Measurements from ENCODE around the gene PROSER3. TPM values are rescaled to one million over a fixed set of nuclear protein-coding genes. Genes with fewer than 3 reads are reported as not detected.

Gene PROSER3
- polyA plus RNA-seq, 1 donor from 2014 or later: 1.2 TPM

DNA sequence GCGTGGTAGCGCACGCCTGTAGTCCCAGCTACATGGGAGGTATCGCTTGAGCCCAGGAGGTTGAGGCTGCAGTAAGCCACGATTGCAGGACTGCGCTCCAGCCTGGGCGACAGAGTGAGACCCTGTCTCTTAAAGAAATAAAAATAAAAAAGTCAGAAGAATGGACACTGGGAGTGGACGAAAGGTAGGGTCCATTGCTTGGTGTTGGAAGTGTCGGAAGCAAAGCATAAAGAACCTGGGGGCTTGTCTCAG lies 17.0 kb downstream of the PROSER3 start:
- Histone ChIP-seq H3K4me3 (ENCODE audit: low read length) (peak overlapping the region; percentile 86), H3K9me2 (ENCODE audit: insufficient read depth, low read length) (no peaks in the 10 kb centered on the region), H4K20me1 (ENCODE audit: insufficient read depth) (no peaks in the 10 kb centered on the region), H3K9ac (ENCODE audit: low read length) (peak overlapping the region; percentile 53), H3K36me3 (ENCODE audit: insufficient read depth, low read length) (no peaks in the 10 kb centered on the region), H3K79me2 (replicated peaks; ENCODE audit: insufficient read depth, low read length) (peaks cover 25% of the 10 kb centered on the region), H2AFZ (ENCODE audit: low read depth, low read length) (peak overlapping the region; percentile 53), H3K4me2 (ENCODE audit: low read length) (peak overlapping the region; percentile 58), H3K9me3 (ENCODE audit: low read length) (no peaks in the 10 kb centered on the region), H3F3A (ENCODE audit: insufficient read depth, low read length, poor library complexity, severe bottlenecking) (no peaks in the 10 kb centered on the region), H3K27me3 (ENCODE audit: insufficient read depth, low read depth, low read length) (no peaks in the 10 kb centered on the region), H3K27ac (ENCODE audit: low read length) (peak overlapping the region; percentile 57)
- TF ChIP-seq SMC3 (conservative IDR thresholded peaks at IDR 0.05; ENCODE audit: poor library complexity) (no peak), MXI1 (conservative IDR thresholded peaks at IDR 0.05; ENCODE audit: poor library complexity, severe bottlenecking) (no peak), TAF1 (IDR thresholded peaks at IDR 0.05; ENCODE audit: low read depth) (no peak), POLR2AphosphoS5 (IDR thresholded peaks at IDR 0.05) (no peak), RAD21 (conservative IDR thresholded peaks at IDR 0.05) (no peak), EP300 (conservative IDR thresholded peaks at IDR 0.05; ENCODE audit: poor library complexity, severe bottlenecking) (no peak), EZH2 (IDR thresholded peaks at IDR 0.05; ENCODE audit: borderline replicate concordance, insufficient read depth, low read length, poor library complexity, severe bottlenecking) (no peak)
- TF ChIP-seq, protein P1, sequence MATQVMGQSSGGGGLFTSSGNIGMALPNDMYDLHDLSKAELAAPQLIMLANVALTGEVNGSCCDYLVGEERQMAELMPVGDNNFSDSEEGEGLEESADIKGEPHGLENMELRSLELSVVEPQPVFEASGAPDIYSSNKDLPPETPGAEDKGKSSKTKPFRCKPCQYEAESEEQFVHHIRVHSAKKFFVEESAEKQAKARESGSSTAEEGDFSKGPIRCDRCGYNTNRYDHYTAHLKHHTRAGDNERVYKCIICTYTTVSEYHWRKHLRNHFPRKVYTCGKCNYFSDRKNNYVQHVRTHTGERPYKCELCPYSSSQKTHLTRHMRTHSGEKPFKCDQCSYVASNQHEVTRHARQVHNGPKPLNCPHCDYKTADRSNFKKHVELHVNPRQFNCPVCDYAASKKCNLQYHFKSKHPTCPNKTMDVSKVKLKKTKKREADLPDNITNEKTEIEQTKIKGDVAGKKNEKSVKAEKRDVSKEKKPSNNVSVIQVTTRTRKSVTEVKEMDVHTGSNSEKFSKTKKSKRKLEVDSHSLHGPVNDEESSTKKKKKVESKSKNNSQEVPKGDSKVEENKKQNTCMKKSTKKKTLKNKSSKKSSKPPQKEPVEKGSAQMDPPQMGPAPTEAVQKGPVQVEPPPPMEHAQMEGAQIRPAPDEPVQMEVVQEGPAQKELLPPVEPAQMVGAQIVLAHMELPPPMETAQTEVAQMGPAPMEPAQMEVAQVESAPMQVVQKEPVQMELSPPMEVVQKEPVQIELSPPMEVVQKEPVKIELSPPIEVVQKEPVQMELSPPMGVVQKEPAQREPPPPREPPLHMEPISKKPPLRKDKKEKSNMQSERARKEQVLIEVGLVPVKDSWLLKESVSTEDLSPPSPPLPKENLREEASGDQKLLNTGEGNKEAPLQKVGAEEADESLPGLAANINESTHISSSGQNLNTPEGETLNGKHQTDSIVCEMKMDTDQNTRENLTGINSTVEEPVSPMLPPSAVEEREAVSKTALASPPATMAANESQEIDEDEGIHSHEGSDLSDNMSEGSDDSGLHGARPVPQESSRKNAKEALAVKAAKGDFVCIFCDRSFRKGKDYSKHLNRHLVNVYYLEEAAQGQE (IDR thresholded peaks at IDR 0.05; ENCODE audit: borderline replicate concordance): no peak
- TF ChIP-seq, protein P2, sequence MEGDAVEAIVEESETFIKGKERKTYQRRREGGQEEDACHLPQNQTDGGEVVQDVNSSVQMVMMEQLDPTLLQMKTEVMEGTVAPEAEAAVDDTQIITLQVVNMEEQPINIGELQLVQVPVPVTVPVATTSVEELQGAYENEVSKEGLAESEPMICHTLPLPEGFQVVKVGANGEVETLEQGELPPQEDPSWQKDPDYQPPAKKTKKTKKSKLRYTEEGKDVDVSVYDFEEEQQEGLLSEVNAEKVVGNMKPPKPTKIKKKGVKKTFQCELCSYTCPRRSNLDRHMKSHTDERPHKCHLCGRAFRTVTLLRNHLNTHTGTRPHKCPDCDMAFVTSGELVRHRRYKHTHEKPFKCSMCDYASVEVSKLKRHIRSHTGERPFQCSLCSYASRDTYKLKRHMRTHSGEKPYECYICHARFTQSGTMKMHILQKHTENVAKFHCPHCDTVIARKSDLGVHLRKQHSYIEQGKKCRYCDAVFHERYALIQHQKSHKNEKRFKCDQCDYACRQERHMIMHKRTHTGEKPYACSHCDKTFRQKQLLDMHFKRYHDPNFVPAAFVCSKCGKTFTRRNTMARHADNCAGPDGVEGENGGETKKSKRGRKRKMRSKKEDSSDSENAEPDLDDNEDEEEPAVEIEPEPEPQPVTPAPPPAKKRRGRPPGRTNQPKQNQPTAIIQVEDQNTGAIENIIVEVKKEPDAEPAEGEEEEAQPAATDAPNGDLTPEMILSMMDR (IDR thresholded peaks at IDR 0.05; ENCODE audit: poor library complexity, severe bottlenecking): no peak

DNA sequence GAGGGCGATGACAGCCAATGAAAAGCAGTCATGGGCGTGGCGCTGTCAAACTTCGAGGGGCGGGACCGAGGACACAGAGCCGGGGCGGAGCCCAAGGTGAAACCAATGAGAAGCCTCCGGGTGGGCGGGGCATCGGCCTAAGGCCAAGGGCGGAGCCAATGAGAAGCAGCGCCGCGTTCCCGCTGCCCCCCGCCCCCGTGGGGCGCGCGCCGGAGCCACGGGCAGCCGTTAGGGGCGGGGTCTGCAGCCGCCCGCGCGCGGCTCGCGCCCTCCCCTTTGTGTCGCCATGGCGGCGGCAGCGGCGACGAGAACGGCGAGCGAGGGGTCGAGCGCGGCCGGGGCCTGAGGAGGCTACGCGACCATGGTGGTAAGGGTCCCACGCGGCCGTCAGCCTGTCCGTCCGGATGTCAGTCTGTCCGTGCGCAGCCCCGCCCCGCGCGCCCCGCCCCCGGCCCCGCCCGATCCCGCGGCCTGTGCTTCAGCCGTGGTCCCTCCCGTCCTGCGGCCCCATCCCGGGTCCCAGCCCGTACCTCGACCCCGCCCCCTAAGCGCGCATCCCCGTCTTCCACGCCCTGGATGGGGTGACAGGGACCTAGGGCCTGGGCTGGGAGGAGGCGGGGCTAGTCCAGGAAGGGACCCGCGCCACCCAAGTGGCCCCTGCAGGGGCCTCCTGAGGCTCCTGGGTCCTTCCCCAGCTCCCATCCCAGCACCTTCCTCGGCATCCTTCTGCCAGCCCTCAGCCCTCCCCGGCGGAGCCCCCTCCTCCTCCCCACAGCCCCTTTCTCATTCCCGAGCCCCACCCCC lies 17.5 kb downstream of the PROSER3 start, which contains the start of gene ARHGAP33:
Gene ARHGAP33, plus strand, starts transcription at position 267 of the 804 bp plus-strand sequence. Its CDS starts 95 bp downstream, at position 362.
- Histone ChIP-seq H2AFZ (ENCODE audit: low read depth, low read length) (peak within 1 kb of the TSS; percentile 53), H3K79me2 (replicated peaks; ENCODE audit: insufficient read depth, low read length) (peaks cover 25% of the 10 kb centered on the region), H3K27me3 (ENCODE audit: insufficient read depth, low read depth, low read length) (no peaks in the 10 kb centered on the region), H3K4me3 (ENCODE audit: low read length) (peak within 1 kb of the TSS; percentile 86), H3K36me3 (ENCODE audit: insufficient read depth, low read length) (no peaks in the 10 kb centered on the region), H3K27ac (ENCODE audit: low read length) (peak within 1 kb of the TSS; percentile 79), H3K9me2 (ENCODE audit: insufficient read depth, low read length) (no peaks in the 10 kb centered on the region), H4K20me1 (ENCODE audit: insufficient read depth) (no peaks in the 10 kb centered on the region), H3K4me2 (ENCODE audit: low read length) (peak within 1 kb of the TSS; percentile 99), H3F3A (ENCODE audit: insufficient read depth, low read length, poor library complexity, severe bottlenecking) (no peaks in the 10 kb centered on the region), H3K9me3 (ENCODE audit: low read length) (no peaks in the 10 kb centered on the region), H3K9ac (ENCODE audit: low read length) (peak within 1 kb of the TSS; percentile 93)
- TF ChIP-seq MXI1 (conservative IDR thresholded peaks at IDR 0.05; ENCODE audit: poor library complexity, severe bottlenecking): peak; percentile 71
- TF ChIP-seq, protein P2 (IDR thresholded peaks at IDR 0.05; ENCODE audit: poor library complexity, severe bottlenecking): no peak
- peak; percentile 25 for TF ChIP-seq SMC3 (conservative IDR thresholded peaks at IDR 0.05; ENCODE audit: poor library complexity)
- TF ChIP-seq EZH2 (IDR thresholded peaks at IDR 0.05; ENCODE audit: borderline replicate concordance, insufficient read depth, low read length, poor library complexity, severe bottlenecking): no peak
- TF ChIP-seq EP300 (conservative IDR thresholded peaks at IDR 0.05; ENCODE audit: poor library complexity, severe bottlenecking): peak; percentile 57
- TF ChIP-seq, protein P1 (IDR thresholded peaks at IDR 0.05; ENCODE audit: borderline replicate concordance): peak; percentile 51
- no peak for TF ChIP-seq RAD21 (conservative IDR thresholded peaks at IDR 0.05)
- peak; percentile 90 for TF ChIP-seq POLR2AphosphoS5 (IDR thresholded peaks at IDR 0.05)
- no peak for TF ChIP-seq TAF1 (IDR thresholded peaks at IDR 0.05; ENCODE audit: low read depth)
